UCSD-AML1 (cell line): ENCODE data around the gene SERPINA12.
A peak's percentile ranks its signal among the peaks of the same experiment; 100 is the strongest.
"Not testable (repeated sequence)": the region's sequence is repeated elsewhere in the genome, so short reads cannot be mapped to it uniquely, and the experiment has no call there.

ENCODE experiments used
- DNase-seq: peaks from one replicate; lab custom pipeline; 2025; ENCODE audit not compliant: unreplicated experiment; lab: John Stamatoyannopoulos, UW

The SERPINA12 gene

DNA sequence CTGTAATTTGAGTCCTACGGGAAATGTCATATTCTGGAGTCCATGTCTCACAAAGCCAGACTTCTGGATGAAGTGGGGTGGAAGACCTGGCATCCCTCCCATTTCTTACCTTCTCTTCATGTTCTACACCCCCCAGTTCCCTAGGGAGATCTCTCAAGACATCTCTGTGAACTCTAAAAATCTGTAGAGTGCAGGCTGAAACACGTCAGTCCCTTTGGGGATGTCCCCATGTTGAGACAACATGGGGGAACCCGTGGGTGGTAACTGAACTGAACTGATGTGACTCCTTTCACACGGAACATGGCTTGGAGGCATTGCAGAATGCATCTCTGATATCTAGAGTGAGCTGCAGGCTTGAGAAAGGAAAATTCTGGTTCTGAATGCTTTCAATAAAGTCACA is 15.2 kb downstream of the SERPINA12 start:
- DNase-seq, result no peak

DNA sequence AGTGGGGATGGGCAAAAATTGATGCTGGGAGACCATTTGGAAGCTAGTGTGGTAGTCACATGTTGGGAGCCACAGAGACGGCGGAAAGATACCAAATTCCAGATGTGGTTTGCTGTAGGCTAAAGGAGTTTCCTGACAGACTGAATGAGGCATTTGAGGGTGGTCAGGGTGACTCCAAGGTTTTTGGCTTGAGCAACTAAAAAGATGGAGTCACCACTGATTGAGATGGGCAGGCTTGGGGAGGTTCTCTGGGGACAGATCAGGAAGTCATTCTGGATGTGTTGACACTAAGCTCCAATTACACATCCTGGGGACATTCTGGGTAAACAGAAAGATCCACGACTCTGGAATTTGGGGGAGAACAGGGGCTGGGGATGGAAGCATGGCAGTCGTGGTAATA is 17.8 kb downstream of the SERPINA12 start:
- no peak for DNase-seq

DNA sequence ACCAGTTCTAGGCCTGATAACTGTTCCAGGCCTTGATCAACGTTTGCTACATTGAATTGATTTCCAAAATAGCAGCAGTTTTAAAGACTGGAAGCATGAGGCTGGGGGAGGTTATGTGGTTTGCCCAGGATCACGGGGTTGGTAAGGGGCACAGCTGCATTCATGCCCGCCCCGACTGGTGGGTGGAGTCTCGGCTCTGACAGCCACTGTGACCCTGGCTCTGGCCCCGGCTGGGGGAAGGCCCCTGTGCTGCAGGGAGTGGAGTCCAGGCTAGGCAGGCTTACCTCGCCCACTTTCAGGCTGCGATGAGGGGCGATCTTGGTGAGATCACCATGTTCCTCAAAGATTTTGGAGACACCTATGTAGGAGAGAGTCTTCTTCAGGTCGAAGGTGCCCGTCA is 19.9 kb downstream of the SERPINA12 start:
- no peak for DNase-seq

DNA sequence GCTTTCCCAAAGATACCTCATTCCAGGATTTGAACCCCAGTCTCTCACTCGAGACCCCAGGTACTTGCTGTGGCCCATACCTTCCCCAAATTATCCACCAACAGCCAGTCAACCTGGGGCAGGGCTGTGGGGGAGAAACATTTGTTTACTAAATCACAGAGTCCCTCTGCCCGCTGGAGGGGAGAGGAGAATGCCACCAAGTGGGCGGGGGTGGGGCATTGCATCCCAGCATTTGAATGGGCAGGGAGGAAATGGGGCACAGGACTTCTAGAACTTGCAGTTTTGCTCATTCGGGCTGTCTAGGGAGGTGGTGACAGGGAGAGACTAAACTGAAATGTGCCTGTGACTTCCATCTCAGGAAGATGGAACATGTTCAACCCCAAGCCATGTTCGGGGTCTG is 22.4 kb downstream of the SERPINA12 start:
- DNase-seq, result no peak

DNA sequence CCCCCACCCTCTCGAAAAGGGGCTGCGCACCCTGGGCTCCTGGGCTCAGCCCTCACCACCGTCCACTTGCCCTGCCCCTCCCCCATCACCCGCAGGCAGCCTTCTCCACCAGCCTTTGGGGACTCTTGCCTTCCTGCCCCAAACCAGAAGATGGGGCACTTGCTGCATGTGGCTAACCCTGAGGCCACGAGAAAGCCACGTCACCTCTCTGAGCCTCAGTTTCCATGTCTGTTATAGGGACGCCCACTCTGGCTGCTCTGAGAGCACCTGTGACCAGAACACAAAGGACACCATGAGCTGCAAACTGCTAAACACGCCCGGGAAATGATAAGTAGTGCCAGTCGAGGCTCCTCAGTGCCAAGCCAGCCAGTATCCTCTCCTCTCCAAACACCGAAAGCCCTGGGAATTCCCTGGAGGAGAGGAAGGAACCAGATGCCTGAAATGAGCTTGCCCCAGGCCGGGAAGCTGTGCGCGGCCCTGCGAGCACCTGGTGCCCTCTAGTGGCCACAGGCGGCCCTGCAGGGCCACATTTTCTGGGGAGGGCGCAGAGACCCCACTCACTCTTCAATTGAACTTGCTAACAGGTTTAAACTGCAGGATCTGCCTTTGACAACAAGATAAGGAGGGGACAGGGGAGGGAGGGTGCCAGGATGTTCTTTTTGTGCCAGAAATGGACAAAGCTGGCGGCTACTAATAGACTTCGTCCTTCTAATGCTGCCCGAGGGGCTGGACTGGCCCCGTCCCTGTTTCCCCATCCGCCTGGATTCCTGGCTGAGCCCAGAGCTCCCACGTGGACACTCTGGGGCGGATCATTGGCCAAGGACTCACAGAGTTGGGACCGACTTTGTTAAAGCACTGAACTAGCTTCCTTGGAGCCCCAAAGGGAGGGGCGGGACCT is 23.1 kb downstream of the SERPINA12 start:
- peak; percentile 37 for DNase-seq

DNA sequence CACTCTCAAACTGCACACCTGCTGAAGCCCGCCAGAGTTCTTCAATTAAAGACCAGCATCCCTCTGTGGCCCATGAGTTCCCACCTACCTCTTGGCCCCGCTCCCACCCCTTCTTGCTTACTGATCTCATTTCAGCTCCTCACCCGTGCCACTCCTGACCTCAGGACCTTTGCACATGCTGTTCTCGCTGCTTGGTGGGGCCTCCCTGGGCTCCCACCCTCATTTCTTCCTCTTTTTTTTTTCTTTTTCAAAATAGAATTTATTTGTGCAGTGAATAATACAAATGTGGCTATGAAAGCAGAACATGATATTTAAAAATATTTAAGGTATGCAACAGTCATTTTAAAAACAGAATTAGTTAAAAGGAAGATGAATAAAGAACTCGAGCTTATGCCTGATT is 24.8 kb downstream of the SERPINA12 start:
- DNase-seq, result no peak

DNA sequence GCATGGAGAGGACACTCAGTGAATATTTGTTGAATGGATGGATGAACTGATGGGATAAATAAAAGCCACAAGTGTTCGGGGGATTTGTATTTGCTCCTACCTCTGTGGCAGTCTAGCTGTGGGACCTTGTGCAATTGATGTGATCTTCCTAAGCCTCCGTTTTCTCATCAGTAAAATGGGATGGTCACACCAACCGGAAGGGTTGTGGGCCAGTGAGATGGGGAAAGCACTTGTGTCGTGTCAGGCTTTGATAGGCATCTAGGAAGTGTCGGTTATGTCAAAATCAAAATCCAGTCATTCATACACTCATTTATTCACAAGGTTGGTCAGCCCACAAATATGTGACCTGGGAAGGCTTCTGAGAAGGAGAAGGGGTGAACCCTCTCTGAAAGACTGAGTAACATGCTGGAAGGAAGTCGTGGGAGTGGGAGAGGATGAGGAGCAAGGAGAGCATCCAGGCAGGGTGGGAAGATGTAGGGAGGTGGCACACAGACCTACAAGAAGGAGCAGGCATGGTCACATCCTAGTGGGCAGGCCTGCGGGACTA is 25.5 kb downstream of the SERPINA12 start:
- DNase-seq, result no peak

DNA sequence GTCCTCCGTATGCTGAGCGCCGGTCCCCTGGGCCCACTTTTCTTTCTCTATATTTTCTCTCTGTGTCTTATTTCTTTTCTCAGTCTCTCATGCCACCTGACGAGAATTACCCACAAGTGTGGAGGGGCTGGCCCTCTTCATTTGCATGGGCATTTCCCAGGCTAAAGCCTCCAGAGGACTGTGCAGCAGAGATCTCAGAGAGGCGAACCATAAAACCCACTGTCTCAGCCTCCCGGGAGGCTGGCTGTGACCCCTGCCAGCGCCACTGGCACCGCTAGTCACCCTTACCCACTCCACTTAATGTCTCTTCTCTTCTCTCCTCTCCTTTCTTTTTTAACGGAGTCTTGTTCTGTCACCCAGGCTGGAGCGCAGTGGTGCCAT is 26.2 kb downstream of the SERPINA12 start:
- no peak for DNase-seq

DNA sequence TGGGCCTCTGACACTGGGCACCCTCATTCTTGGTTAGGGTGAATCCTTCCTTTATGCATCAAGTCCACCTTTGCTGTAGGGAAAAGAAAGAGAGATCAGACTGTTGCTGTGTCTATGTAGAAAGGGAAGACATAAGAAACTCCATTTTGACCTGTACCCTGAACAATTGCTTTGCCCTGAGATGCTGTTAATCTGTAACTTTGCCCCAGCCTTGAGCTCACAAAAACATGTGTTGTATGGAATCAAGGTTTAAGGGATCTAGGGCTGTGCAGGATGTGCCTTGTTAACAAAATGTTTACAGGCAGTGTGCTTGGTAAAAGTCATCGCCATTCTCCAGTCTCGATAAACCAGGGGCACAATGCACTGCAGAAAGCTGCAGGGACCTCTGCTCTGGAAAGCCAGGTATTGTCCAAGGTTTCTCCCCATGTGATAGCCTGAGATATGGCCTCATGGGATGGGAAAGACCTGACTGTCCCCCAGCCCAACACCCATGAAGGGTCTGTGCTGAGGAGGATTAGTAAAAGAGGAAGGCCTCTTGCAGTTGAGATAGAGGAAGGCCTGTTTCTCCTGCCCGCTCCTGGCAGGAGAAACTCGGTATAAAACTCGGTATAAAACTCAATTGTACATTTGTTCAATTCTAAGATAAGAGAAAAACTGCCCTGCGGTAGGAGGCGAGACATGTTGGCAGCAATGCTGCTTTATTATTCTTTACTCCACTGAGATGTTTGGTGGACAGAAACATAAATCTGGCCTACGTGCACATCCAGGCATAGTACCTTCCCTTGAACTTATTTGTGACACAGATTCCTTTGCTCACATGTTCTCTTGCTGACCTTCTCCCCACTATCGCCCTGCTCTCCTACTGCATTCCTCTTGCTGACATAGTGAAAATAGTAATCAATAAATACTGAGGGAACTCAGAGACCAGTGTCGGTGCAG is 26.9 kb downstream of the SERPINA12 start:
- not testable (repeated sequence) for DNase-seq

DNA sequence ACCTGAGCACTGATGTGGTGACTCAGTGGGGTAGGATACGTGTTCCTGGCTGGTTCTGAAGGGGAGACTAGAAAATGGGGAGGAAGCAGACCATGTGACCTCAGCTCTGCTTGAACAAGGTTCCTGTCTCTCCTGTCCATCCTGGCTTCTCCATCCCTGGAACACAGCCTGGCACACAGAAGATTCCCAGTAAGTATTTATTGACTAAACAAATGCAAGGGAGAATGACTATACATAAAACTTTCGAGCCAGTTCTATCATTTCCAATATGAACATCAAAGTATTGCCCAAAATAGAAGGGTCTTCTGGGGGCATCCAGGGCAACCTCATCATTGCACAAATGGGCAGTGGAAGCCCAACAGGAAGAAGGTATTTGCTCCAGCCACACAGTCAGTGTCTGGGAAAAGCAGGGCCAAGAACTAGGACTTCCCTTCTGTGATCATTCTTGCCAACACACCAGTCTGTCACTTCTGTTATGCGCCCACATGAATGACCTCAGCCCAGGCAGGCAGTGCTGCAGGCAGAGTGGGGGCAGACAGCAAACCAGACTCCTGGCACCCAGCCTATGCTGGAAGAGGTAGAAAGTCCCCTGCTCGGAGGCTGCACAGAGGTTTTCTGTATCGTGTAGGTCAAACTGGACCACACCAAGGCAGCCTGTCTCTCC is 27.7 kb downstream of the SERPINA12 start:
- no peak for DNase-seq

DNA sequence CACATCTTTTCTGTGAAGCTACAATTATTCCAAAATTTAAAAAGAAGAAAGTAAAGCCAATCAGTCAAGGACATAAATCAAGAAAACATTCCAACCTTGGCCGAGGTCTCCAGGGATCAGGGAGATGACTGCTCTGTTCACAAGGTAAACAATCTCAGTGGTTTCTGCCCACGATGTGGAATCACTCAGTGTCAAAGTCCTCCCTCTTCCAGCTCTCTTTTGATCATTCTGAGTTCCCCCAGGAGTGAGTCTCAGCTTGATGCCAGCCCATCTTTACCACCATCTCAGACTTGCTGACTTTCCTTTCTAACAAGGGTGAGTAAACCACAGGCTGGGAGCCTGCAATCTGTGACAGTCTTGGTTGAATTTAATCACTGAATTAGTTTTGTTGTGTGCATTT is 28.5 kb downstream of the SERPINA12 start:
- DNase-seq, result no peak

DNA sequence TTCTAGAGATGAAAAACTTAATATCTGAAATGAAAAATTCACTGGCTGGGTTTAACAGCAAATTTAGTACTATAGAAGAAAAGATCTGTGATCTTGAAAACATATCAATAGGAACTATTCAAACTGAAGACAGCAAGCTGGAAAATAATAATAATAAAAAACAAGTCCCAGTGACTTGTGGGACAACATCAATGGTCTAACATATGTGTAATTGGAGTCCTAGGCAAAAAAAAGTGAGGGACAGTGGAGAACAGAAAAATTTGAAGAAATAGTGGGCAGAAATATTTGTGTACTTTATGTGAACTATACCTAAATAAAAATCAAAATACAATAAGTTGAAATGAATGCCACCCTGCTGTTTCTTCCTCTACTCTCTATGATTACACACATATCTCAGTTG is 30.8 kb downstream of the SERPINA12 start:
- DNase-seq, result no peak

DNA sequence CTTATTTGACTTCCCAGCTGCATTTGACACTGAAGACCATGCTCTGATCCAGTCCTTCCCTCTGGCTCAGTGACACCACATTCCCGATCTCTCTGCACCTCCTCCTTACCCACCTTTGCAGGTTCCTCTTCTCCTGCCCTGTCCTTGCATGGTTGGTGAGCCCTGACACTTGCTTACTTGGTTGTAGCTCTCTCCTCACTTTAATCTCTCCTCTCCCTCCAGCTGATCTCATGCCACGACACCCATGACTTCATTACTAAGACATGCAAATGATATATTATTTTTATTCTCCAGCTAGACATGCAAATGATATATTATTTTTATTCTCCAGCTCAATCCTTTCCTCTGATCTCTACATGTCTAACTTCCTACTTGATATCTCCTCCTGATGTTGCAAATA is 33.2 kb downstream of the SERPINA12 start, which contains the start of gene SERPINA9:
Gene SERPINA9 (minus strand): TSS at position 175 of the 400 bp plus-strand sequence. CDS start 6,357 bp downstream, outside the sequence.
- DNase-seq, result no peak

DNA sequence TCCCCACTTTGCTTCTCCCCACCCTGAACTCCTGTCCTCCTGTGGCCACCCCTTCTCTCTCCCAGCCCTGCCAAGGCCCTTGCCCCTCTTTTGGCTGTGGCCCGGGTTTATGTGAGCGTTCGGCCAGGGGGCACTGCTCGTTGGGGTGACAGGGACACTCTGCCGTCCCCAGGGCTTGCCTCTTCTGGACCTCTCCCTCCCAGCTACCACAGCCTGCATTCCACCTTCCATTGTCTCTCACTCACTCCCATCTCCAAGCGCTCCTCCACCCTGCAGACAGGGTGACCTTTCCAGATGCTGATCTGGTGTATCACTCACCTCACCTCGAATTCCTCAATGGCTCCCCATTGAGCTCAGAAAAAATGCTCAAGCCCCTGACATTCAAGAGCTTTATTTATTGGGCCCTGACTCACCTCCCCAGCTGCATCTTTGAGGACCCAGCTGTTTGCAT is 34.7 kb downstream of the SERPINA12 start:
- no peak for DNase-seq

DNA sequence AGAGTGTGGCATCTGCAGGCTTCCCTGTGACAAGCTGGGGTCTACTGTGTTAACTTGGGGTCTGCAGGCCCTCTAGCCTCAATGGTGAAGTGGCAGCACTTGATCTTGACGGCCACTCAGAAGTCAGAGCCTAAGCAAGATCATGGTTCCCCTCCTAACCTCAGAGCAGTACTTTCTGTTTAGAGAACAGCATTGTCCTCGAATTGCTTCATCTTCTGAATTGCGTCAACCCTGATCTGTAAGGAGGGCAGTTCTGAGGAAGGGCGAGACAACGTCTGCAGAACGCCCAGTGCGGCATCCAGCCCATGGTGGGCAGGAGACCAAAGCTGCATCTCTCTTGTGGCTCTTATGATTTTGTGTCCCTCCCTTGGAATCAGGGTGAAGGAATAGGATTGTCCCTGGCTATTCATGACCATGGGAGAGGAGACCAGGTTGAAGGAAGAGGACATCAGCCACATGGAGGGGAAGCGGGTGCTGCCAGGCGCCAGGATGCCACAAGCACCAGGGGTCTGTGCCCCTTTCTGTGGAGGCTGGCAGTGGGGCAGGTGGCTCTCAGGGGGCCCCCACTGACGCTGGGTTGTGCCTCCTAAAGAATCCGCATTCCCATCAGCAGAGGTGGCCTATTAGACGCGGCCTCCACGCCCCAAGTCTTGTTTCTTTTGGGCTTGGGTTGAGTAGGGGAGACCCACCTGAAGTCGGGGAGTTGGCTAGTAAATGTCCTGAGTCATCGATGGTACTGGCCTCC is 35.4 kb downstream of the SERPINA12 start:
- DNase-seq, result no peak

DNA sequence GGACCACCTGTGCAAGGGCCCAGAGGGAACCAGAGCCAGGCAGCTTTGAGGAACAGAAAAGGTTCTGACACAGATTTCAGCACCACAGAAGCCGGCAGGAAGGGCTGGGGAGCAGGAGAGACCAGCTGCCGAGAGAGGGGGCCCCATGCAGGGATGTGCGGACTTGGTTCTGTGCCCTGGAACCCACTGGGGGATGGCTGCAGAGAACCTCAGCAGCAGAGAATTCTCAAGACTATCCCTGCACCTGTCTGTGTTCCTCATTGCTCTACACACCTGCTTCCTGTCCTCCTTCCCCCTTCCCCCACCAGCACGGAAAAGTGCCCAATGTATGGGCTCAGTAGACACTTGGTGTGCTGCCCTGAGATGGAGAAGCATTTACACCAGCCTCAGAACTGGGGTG is 36.4 kb downstream of the SERPINA12 start:
- DNase-seq, result no peak

DNA sequence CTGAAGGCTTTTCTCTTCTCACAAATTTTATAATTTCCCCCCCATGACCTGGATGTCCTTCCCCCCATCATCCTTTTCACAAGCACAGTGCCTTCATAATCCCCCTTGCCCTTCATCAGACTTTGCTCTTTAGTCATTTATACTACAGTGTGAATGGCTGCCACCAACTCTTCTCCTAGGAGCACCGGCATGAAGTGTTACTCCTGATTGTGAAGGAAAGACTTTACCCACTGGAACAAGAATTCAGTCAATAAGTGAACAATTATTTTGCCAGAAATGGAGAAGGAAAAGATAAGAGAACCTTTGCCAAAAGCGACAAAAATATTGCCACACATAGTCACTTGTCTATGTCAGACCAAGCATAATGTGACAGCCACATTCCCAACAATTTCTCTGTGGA is 38.2 kb downstream of the SERPINA12 start:
- DNase-seq, result no peak

DNA sequence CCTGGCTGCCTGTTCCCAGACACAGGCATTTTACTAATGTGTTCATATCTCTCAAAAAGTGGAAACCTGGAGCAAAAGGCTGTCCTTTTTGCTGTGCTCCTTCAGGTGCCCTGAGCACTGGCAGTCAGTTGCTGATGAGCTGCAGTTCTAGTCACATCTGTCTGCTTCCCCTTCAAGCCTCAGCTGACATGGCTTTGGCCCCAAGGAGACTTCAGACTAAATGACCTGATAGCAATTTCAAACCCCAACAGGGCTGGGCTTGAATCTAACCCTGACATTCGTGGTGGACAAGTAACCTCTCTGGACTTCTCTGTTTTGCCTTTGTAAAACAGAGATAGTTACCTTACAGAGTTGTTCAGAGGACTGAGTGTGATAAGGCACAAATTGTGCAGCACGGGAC is 39.0 kb downstream of the SERPINA12 start:
- DNase-seq, result no peak

DNA sequence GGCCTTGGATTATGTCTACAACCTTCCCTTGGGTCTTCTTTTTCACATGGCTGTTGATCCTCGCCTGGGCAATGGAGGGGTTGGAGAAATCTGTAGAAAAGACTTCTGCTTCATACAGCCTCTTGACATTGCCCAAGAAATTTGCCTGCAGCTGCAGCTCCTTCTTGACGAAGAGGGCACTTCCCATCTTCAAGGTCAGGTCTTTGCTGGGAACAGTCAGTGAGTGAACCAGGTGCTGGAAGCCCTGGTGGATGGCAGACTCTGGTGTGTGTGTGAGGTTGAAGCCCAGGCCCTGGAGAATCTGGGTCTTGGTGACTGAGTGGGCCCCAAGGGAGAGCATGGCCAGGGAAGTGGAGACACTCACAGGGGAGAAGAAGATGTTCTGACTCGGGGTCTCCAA is 40.0 kb downstream of the SERPINA12 start:
- DNase-seq, result no peak
